GM21423 (cell line): ENCODE measurements around the gene VPREB3.
A peak's percentile ranks its signal among the peaks of the same experiment; 100 is the strongest.

Experiments
- ATAC-seq: cut with Tn5 transposase; IDR thresholded peaks from one replicate; pipeline ENCODE4 v1.9.1; 2021; ENCODE audit warnings: mild to moderate bottlenecking, moderate library complexity; ENCODE audit not compliant: unreplicated experiment

Gene VPREB3

GRCh38 chr22:23754220-23754919 lies at the start of gene VPREB3:
Gene VPREB3, minus strand, starts transcription at chr22:23754425. Its CDS starts 62 bp downstream, at chr22:23754363.
- no peak for ATAC-seq

GRCh38 chr22:23803001-23803819 lies 49.0 kb upstream of the VPREB3 start:
- ATAC-seq, result no peak

GRCh38 chr22:23801886-23802377 lies 47.7 kb upstream of the VPREB3 start:
- ATAC-seq, result no peak

GRCh38 chr22:23801238-23801821 lies 47.1 kb upstream of the VPREB3 start:
- no peak for ATAC-seq

- ATAC-seq, result peak; percentile 64
These were observed 46.3 kb upstream of the VPREB3 start for GRCh38 chr22:23800297-23801237.

GRCh38 chr22:23796461-23796860 lies 42.2 kb upstream of the VPREB3 start:
- no peak for ATAC-seq

- no peak for ATAC-seq
These were observed 39.1 kb upstream of the VPREB3 start for GRCh38 chr22:23793326-23793725.

GRCh38 chr22:23791738-23792645 lies 37.8 kb upstream of the VPREB3 start:
- no peak for ATAC-seq

GRCh38 chr22:23790819-23791737 lies 36.9 kb upstream of the VPREB3 start:
- no peak for ATAC-seq

- ATAC-seq, result no peak
These were observed 35.4 kb upstream of the VPREB3 start for GRCh38 chr22:23789638-23790037.

GRCh38 chr22:23789121-23789520 lies 34.9 kb upstream of the VPREB3 start:
- ATAC-seq, result no peak

- ATAC-seq, result no peak
These were observed 33.7 kb upstream of the VPREB3 start for GRCh38 chr22:23787910-23788309.

GRCh38 chr22:23787600-23787896 lies 33.3 kb upstream of the VPREB3 start:
- ATAC-seq, result peak; percentile 20

- ATAC-seq, result peak; percentile 71
These were observed 32.8 kb upstream of the VPREB3 start, which contains the start of gene SMARCB1 for GRCh38 chr22:23786752-23787599. Gene SMARCB1, plus strand, starts transcription at chr22:23786966. Its CDS starts 204 bp downstream, at chr22:23787170.

- ATAC-seq, result no peak
These were observed 32.1 kb upstream of the VPREB3 start for GRCh38 chr22:23786261-23786710.

- no peak for ATAC-seq
These were observed 30.0 kb upstream of the VPREB3 start for GRCh38 chr22:23784215-23784732.
